ENCODE results near the gene TRIM39.
"Not testable (repeated sequence)": the region's sequence is repeated elsewhere in the genome, so short reads cannot be mapped to it uniquely, and the experiment has no call there.

TRIM39 gene

DNA sequence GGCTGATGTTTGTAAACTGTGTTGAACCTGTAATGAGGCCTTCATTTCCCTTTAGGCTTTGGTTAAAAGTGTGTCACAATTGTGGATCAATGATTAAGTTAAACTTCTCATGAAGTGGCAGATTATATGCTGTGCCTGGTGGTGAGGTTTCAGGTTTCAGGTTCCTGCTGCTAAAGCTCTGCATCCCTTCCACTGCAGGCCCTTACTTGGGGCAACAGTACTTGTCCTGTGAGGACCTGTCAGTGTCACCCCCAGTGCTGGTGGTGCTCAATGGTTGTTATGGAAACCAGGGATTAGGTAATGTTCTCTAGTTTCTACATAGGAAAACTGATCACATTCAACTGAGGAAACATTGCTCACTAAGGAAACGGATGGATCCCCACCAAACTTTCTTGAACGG is 36.7 kb downstream of the TRIM39 start:
- no peak for DNase-seq (ENCODE audit: low read depth)

DNA sequence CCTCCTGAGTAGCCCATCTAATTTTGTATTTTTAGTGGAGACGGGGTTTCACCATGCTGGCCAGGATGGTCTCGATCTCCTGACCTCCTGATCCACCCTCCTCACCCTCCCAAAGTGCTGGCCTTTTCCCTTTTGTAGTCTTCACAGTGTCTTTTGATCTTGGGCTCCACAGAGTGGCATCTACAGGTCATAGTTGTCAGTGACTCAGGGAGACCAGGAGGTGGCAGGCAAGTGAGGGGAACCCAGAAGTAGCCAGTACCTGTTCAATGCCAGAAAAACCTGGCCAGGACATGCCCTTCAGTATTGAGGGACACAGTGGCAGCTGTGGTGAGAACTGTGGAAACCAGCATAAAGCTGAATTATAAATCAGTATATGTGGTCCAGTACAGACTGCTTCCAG is 37.9 kb downstream of the TRIM39 start:
- no peak for DNase-seq (ENCODE audit: low read depth)

DNA sequence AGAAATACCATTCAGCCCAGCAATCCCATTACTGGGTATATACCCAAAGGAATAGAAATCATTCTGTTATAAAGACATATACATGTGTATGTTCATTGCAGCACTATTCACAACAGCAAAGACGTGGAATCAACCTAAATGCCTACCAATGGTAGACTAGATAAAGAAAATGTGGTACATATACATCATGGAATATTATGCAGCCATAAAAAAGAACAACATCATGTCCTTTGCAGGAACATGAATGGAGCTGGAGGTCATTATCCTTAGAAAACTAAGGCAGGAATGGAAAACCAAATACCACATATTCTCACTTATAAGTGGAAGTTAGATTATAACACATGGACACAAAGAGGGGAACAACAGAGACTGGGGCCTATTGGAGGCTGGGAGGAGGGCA is 42.6 kb downstream of the TRIM39 start:
- not testable (repeated sequence) for DNase-seq (ENCODE audit: low read depth)

DNA sequence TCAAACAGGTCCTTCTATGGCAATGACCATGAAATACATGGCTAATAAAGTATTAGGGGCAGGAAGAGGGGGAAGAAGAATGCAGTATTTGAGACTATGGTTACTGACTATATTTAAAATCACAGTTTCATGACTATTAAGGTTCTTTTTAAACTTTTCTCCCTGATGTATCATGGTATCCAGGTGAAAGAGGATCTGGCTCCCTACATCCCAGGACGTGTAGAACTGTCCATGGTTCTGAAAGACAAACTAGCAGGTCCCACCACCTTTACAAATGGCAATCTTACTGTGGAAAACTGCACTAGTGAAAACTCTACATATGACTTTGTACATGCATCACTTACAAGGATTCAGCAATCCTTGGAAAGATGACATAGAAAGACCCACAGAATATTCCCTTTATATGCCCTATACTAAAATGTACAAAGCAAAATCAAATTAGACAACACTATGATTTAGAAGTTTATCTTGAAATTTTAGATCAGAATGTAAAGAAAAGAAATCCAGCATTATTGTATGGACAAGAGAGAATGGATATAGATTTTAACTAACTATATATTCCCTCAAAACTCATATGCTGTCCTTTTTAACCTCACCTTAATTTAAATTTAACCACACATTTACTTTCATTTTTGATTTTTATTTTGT is 51.7 kb downstream of the TRIM39 start:
- DNase-seq (ENCODE audit: low read depth) = no peak

DNA sequence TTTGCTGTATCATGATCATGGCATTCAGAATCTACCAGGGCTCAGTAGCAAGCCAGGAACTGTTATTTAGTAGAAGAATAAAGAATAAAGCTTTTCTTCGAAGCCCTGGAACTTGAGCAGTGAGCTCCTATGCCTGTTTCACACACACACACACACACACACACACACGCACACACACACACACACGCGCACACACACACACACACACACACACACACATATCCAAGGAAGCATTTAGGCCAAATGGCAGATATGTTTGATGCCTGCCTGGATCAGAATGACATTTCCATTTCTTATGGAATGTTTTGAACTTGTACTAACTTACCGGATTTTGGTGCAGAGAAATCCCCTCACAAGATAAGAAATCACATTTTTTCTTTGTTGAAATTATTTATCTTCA is 53.7 kb downstream of the TRIM39 start:
- no peak for DNase-seq (ENCODE audit: low read depth)

DNA sequence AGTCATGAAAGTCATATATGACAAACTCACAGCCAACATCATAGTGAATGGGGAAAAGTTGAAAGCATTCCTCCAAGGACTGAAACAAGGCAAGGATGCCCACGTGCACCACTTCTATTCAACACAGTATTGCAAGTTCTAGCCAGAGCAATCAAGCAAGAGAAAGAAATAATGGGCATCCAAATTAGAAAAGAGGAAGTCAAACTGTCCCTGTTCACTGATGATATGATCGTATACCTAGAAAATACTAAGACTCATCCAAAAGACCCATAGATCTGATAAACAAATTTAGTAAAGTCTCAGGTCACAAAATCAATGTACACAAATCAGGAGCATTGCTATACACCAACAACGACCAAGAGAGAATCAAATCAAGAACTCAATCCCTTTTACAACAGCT is 59.4 kb downstream of the TRIM39 start:
- DNase-seq (ENCODE audit: low read depth) = no peak

DNA sequence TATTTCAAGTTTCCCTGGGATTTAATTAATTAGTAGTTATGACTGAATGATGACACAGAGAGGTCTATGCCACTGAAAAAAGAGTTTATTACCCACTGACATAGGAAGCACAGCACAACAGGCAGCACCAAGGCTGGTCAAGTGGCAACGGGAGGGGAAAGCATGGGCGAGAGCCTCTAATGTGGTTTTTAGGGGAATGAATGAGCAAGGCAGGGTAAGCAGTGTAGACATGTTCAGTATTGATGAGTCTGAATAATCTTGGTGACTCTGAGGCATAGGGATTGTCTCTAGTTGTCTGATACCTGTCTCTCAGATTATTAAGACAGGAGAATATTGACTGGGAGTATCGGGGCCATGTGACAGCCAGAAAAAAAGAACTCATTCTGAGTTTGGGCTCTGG is 64.5 kb downstream of the TRIM39 start:
- no peak for DNase-seq (ENCODE audit: low read depth)
